Occipital lobe (tissue), 2 donors: ENCODE data around the gene UFC1. TPM values are rescaled to one million over a fixed set of nuclear protein-coding genes. Genes with fewer than 3 reads are reported as not detected.

Source experiments
- DNase-seq: peaks from one replicate; lab custom pipeline; 2025; lab: John Stamatoyannopoulos, UW
- total RNA-seq: library from RNA; depleted of rRNA; stranded (reverse); fragments of >200 nt; gene quantifications from one replicate; pipeline ENCODE4 v1.2.3, GENCODE V29; 2014

UFC1 gene
- total RNA-seq, 1 donor from 2014 or later: 99.4 TPM

GRCh38 chr1:161192476-161193465 lies 39.0 kb downstream of the UFC1 start:
- DNase-seq: peak; percentile 23

- DNase-seq: peak; percentile 74
Observed at GRCh38 chr1:161193561-161194235, 39.9 kb downstream of the UFC1 start.

GRCh38 chr1:161195171-161195570 lies 41.4 kb downstream of the UFC1 start:
- DNase-seq: no peak

GRCh38 chr1:161196111-161196510 lies 42.3 kb downstream of the UFC1 start:
- DNase-seq: no peak

GRCh38 chr1:161196521-161197451 lies 43.0 kb downstream of the UFC1 start:
- no peak for DNase-seq

- DNase-seq: no peak
Observed at GRCh38 chr1:161197560-161198193, 43.9 kb downstream of the UFC1 start.

- peak; percentile 36 for DNase-seq
Observed at GRCh38 chr1:161198194-161198896, 44.6 kb downstream of the UFC1 start.

GRCh38 chr1:161198897-161199431 lies 45.2 kb downstream of the UFC1 start, which contains the start of gene ADAMTS4:
Gene ADAMTS4, minus strand, starts transcription at chr1:161199054. Its CDS starts 427 bp downstream, at chr1:161198627.
- DNase-seq: peak; percentile 81

- no peak for DNase-seq
Observed at GRCh38 chr1:161199506-161200139, 45.8 kb downstream of the UFC1 start.

GRCh38 chr1:161200421-161200991 lies 46.7 kb downstream of the UFC1 start:
- peak; percentile 57 for DNase-seq

GRCh38 chr1:161200992-161201835 lies 47.4 kb downstream of the UFC1 start:
- no peak for DNase-seq

- peak; percentile 97 for DNase-seq
Observed at GRCh38 chr1:161201836-161202712, 48.3 kb downstream of the UFC1 start, which contains the start of gene NDUFS2. Gene NDUFS2, plus strand, starts transcription at chr1:161202367. Its CDS starts 19 bp downstream, at chr1:161202386.

GRCh38 chr1:161206411-161207140 lies 52.8 kb downstream of the UFC1 start:
- no peak for DNase-seq

- no peak for DNase-seq
Observed at GRCh38 chr1:161207173-161207572, 53.4 kb downstream of the UFC1 start.
